ENCODE data around the gene AGRN.

Gene AGRN

DNA sequence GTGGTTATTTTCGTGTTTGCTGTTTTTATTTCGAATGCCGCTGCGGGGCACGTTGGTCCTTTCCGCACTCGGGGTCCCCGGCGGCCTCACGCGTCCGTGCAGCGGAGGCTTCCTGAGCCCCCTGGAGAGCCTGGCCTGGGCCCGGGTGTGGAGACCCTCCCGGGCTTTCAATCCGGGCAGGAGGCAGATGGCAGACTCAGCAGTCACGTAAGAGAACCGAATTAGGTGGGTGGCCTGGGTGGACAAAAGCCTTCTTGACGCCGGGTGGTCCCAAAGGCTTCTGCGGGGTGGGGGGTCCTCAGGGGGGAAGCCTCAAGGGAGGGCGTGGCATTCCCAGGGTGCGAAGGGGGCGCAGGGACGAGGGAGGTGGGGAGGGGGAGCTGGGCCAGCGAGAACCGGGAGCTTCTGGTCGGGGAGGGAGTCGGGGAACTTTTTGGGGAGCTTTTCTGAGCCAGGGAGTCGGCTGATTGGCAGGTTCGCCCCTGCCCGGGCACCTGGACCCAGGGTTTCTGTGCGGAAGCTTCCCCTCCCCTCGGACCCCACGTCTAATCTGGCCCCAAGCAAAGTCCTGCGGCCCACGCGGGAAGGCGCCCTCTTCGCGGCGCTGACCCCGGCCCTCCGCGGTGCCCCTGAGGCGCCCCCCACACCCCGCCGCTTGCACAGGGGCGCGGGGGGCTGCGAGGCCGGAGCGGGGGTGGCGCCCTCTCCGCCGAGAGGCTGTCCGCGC is 18.7 kb upstream of the AGRN start:
- Histone ChIP-seq H2AK5ac (ENCODE audit: low read depth, low read length) (peak overlapping the region; percentile 100), H3K9me3 (replicated peaks in 1 of 2; ENCODE audit: control insufficient read depth in 2 of 2, insufficient read depth in 1 of 2, low read depth in 1 of 2, low read length in 2 of 2) (peaks cover 0 to 1% of the 10 kb centered on the region in 2 donors), H2AFZ (ENCODE audit: low read length) (peak overlapping the region; percentile 96), H2BK5ac (ENCODE audit: low read length) (peak overlapping the region; percentile 99), H3K27ac (replicated peaks; ENCODE audit: low read length) (peak overlapping the region; percentile 99), H3K4me1 (ENCODE audit: control insufficient read depth in 2 of 2, insufficient read depth in 1 of 2, low read depth in 1 of 2, low read length in 2 of 2) (peaks cover 42 to 46% of the 10 kb centered on the region in 2 donors), H3K27me3 (ENCODE audit: control insufficient read depth in 3 of 3, insufficient read depth in 3 of 3, low read depth in 1 of 3, low read length in 3 of 3) (peaks cover 0 to 12% (median 0%) of the 10 kb centered on the region in 3 experiments), H2BK120ac (ENCODE audit: low read depth, low read length) (peak overlapping the region; percentile 98), H3K4me3 (ENCODE audit: low read length in 2 of 2) (peak overlapping the region; percentile 88), H3K36me3 (replicated peaks in 1 of 2; ENCODE audit: control insufficient read depth in 2 of 2, insufficient read depth in 2 of 2, low read length in 2 of 2) (peaks cover 0 to 8% of the 10 kb centered on the region in 2 donors), H3K4me2 (ENCODE audit: insufficient read depth, low read length, poor library complexity, severe bottlenecking) (peak overlapping the region; percentile 75), H3K18ac (ENCODE audit: low read length) (peak overlapping the region; percentile 100), H3K4ac (ENCODE audit: low read length) (peak overlapping the region; percentile 66), H3K79me1 (ENCODE audit: low read depth, low read length) (peaks cover 30% of the 10 kb centered on the region), H3K14ac (ENCODE audit: low read length) (peak overlapping the region; percentile 97), H4K91ac (ENCODE audit: low read depth, low read length, poor library complexity) (peak overlapping the region; percentile 100), H4K8ac (ENCODE audit: low read depth, low read length) (peak overlapping the region; percentile 65), H2BK12ac (ENCODE audit: low read length) (peak overlapping the region; percentile 97), H2BK15ac (ENCODE audit: low read length) (peak overlapping the region; percentile 99), H3K9ac (ENCODE audit: low read depth, low read length, poor library complexity) (peak overlapping the region; percentile 81), H3K23ac (ENCODE audit: low read depth, low read length, poor library complexity) (peak overlapping the region; percentile 99)
- DNase-seq (ENCODE audit: low spot score), result no peak
- WGBS, 2 donors (ENCODE audit: extremely low coverage in 2 of 2, insufficient read length in 2 of 2, insufficient replicate concordance in 1 of 2), result no CpG with 5 or more reads among the region's 58 CpGs

DNA sequence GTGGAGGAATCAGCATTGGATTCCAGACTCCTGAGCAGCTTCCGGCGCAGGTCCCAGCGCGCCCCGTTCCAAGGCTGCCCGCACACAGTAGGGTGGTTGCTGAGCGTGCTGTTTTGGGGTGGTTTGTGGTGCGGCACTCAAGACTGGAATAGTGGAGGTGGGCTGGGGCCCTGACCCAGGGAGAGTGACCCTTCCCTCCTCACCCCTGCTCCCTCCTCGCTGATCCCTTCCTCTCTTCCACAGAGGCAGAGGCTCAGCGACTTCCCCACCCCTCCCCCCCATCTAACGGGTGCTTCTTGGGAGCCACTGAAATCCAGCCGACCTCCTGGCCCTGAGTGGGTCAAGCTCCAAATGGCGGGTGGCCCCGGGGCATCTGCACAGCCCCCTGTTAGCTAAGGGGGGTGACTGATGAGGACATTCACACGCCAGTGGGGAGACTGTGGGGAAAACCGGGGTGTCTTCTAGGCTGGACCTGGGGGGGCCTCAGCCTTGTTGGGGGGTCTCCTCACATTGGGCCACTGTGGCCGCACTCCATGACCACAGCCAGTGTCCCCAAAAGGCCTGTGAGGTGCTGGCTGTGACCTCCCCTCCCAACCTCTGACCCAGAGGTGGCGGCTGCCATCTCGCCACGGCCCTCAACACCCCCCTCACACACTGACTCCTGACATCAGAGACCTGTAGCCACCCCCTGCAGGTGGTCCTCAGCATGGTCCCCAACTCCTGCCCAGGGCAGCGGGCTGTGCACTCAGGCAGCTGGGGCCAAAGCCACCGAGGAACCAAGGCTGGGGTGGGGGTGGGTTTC is 16.1 kb upstream of the AGRN start:
- H3K27me3 ChIP-seq (ENCODE audit: control insufficient read depth in 3 of 3, insufficient read depth in 3 of 3, low read depth in 1 of 3, low read length in 3 of 3), result peaks cover 0 to 3% (median 0%) of the 10 kb centered on the region in 3 experiments
- no peak for DNase-seq (ENCODE audit: low spot score)
- H3K9ac ChIP-seq (ENCODE audit: low read depth, low read length, poor library complexity), result peak overlapping the region; percentile 68
- peak overlapping the region; percentile 76 for H2BK12ac ChIP-seq (ENCODE audit: low read length)
- H4K91ac ChIP-seq (ENCODE audit: low read depth, low read length, poor library complexity), result no peak overlapping the region
- peaks cover 18% of the 10 kb centered on the region for H3K79me1 ChIP-seq (ENCODE audit: low read depth, low read length)
- peaks cover 0 to 1% of the 10 kb centered on the region in 2 donors for H3K9me3 ChIP-seq (replicated peaks in 1 of 2; ENCODE audit: control insufficient read depth in 2 of 2, insufficient read depth in 1 of 2, low read depth in 1 of 2, low read length in 2 of 2)
- no peak overlapping the region for H3K4me2 ChIP-seq (ENCODE audit: insufficient read depth, low read length, poor library complexity, severe bottlenecking)
- WGBS, 2 donors (ENCODE audit: extremely low coverage in 2 of 2, insufficient read length in 2 of 2, insufficient replicate concordance in 1 of 2), result no CpG with 5 or more reads among the region's 22 CpGs
- peak overlapping the region; percentile 87 for H2BK5ac ChIP-seq (ENCODE audit: low read length)
- no peak overlapping the region for H3K4me3 ChIP-seq (ENCODE audit: low read length in 2 of 2)
- H3K4me1 ChIP-seq (ENCODE audit: control insufficient read depth in 2 of 2, insufficient read depth in 1 of 2, low read depth in 1 of 2, low read length in 2 of 2), result peaks cover 30 to 40% of the 10 kb centered on the region in 2 donors
- H3K27ac ChIP-seq (replicated peaks; ENCODE audit: low read length), result no peak overlapping the region
- no peak overlapping the region for H2AFZ ChIP-seq (ENCODE audit: low read length)
- peak overlapping the region; percentile 94 for H2AK5ac ChIP-seq (ENCODE audit: low read depth, low read length)
- H2BK120ac ChIP-seq (ENCODE audit: low read depth, low read length), result no peak overlapping the region
- peak overlapping the region; percentile 89 for H2BK15ac ChIP-seq (ENCODE audit: low read length)
- peak overlapping the region; percentile 70 for H4K8ac ChIP-seq (ENCODE audit: low read depth, low read length)
- no peak overlapping the region for H3K4ac ChIP-seq (ENCODE audit: low read length)
- H3K14ac ChIP-seq (ENCODE audit: low read length), result peak overlapping the region; percentile 61
- peaks cover 0 to 4% of the 10 kb centered on the region in 2 donors for H3K36me3 ChIP-seq (replicated peaks in 1 of 2; ENCODE audit: control insufficient read depth in 2 of 2, insufficient read depth in 2 of 2, low read length in 2 of 2)
- H3K23ac ChIP-seq (ENCODE audit: low read depth, low read length, poor library complexity), result peak overlapping the region; percentile 75
- H3K18ac ChIP-seq (ENCODE audit: low read length), result peak overlapping the region; percentile 87

DNA sequence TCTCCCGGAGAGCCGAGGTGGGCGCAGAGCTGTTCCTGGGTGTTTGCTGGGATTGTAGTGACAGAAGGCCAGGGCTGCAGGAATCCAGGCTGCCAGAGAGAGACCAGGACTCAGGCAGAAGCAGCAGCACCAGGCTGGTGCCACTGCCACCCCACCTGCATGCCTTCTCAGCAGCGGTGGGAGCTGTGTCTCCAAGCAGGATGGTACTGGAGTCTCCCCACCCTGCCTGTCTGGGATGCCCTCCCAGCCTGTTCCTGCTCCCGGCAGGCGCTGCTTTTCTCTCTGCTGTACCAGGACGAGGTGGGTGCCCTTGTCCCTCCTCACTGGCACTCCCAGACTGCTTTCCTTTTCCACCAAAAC is 15.5 kb upstream of the AGRN start:
- peak overlapping the region; percentile 68 for H3K9ac ChIP-seq (ENCODE audit: low read depth, low read length, poor library complexity)
- peaks cover 0 to 3% (median 0%) of the 10 kb centered on the region in 3 experiments for H3K27me3 ChIP-seq (ENCODE audit: control insufficient read depth in 3 of 3, insufficient read depth in 3 of 3, low read depth in 1 of 3, low read length in 3 of 3)
- peak overlapping the region; percentile 76 for H2BK12ac ChIP-seq (ENCODE audit: low read length)
- H2BK120ac ChIP-seq (ENCODE audit: low read depth, low read length), result no peak overlapping the region
- no peak overlapping the region for H3K4me2 ChIP-seq (ENCODE audit: insufficient read depth, low read length, poor library complexity, severe bottlenecking)
- H3K9me3 ChIP-seq (replicated peaks in 1 of 2; ENCODE audit: control insufficient read depth in 2 of 2, insufficient read depth in 1 of 2, low read depth in 1 of 2, low read length in 2 of 2), result peaks cover 0 to 1% of the 10 kb centered on the region in 2 donors
- H4K8ac ChIP-seq (ENCODE audit: low read depth, low read length), result peak overlapping the region; percentile 70
- H3K18ac ChIP-seq (ENCODE audit: low read length), result peak overlapping the region; percentile 84
- H2AFZ ChIP-seq (ENCODE audit: low read length), result no peak overlapping the region
- peak overlapping the region; percentile 61 for H3K14ac ChIP-seq (ENCODE audit: low read length)
- no CpG with 5 or more reads among the region's 7 CpGs for WGBS, 2 donors (ENCODE audit: extremely low coverage in 2 of 2, insufficient read length in 2 of 2, insufficient replicate concordance in 1 of 2)
- peak overlapping the region; percentile 19 for H2BK5ac ChIP-seq (ENCODE audit: low read length)
- H3K79me1 ChIP-seq (ENCODE audit: low read depth, low read length), result peaks cover 13% of the 10 kb centered on the region
- H2BK15ac ChIP-seq (ENCODE audit: low read length), result peak overlapping the region; percentile 89
- H3K23ac ChIP-seq (ENCODE audit: low read depth, low read length, poor library complexity), result peak overlapping the region; percentile 62
- DNase-seq (ENCODE audit: low spot score), result no peak
- no peak overlapping the region for H3K27ac ChIP-seq (replicated peaks; ENCODE audit: low read length)
- H2AK5ac ChIP-seq (ENCODE audit: low read depth, low read length), result peak overlapping the region; percentile 13
- no peak overlapping the region for H4K91ac ChIP-seq (ENCODE audit: low read depth, low read length, poor library complexity)
- H3K36me3 ChIP-seq (replicated peaks in 1 of 2; ENCODE audit: control insufficient read depth in 2 of 2, insufficient read depth in 2 of 2, low read length in 2 of 2), result peaks cover 0 to 4% of the 10 kb centered on the region in 2 donors
- peaks cover 30 to 40% of the 10 kb centered on the region in 2 donors for H3K4me1 ChIP-seq (ENCODE audit: control insufficient read depth in 2 of 2, insufficient read depth in 1 of 2, low read depth in 1 of 2, low read length in 2 of 2)
- H3K4ac ChIP-seq (ENCODE audit: low read length), result no peak overlapping the region
- peak overlapping the region in 1 of 2 donors; percentile 38 for H3K4me3 ChIP-seq (ENCODE audit: low read length in 2 of 2)

Data from neuronal stem cell (in vitro differentiated cells).